Loucy (cell line): Measurements from ENCODE around the gene YES1.

Experiments
- H2AFZ ChIP-seq: fragments of 200-600 bp; sonication (generic); 2 replicates; pipeline ENCODE4 v1.6.0; 2016; ENCODE audit warnings: antibody characterized with exemption, mild to moderate bottlenecking, low read length, moderate library complexity
- H3F3A ChIP-seq: fragments of 200-600 bp; 2 replicates; pipeline ENCODE4 v1.6.0; 2016; ENCODE audit warnings: antibody characterized with exemption, low read depth, mild to moderate bottlenecking
- H3K27me3 ChIP-seq: fragments of 200-600 bp; sonication (generic); 2 replicates; pipeline ENCODE4 v1.6.1; 2014; ENCODE audit warnings: low read length, mild to moderate bottlenecking; ENCODE audit not compliant: insufficient read depth, poor library complexity, severe bottlenecking
- H3K36me3 ChIP-seq: fragments of 200-600 bp; sonication (generic); 2 replicates; pipeline ENCODE4 v1.6.1; 2016; ENCODE audit warnings: low read length; ENCODE audit not compliant: insufficient read depth
- H3K4me1 ChIP-seq: fragments of 200-600 bp; sonication (generic); 2 replicates; pipeline ENCODE4 v1.5.1; 2014; ENCODE audit warnings: low read length, mild to moderate bottlenecking; ENCODE audit not compliant: insufficient read depth, poor library complexity, severe bottlenecking
- H3K4me2 ChIP-seq: fragments of 200-600 bp; sonication (generic); 2 replicates; pipeline ENCODE4 v1.6.0; 2014; ENCODE audit warnings: antibody characterized with exemption, low read length, low read depth, mild to moderate bottlenecking; ENCODE audit not compliant: poor library complexity, severe bottlenecking
- H3K4me3 ChIP-seq: fragments of 200-600 bp; sonication (generic); 2 replicates; pipeline ENCODE4 v1.5.1; 2014; ENCODE audit warnings: low read length, mild to moderate bottlenecking, mixed read lengths; ENCODE audit not compliant: poor library complexity, severe bottlenecking
- H3K79me2 ChIP-seq: fragments of 200-600 bp; sonication (generic); 2 replicates; pipeline ENCODE4 v1.6.1; 2014; ENCODE audit warnings: low read length; ENCODE audit not compliant: insufficient read depth
- H3K9ac ChIP-seq: fragments of 200-600 bp; sonication (generic); 2 replicates; pipeline ENCODE4 v1.6.0; 2014; ENCODE audit warnings: mild to moderate bottlenecking, low read depth, low read length, moderate library complexity; ENCODE audit not compliant: poor library complexity, severe bottlenecking
- H3K9me2 ChIP-seq: fragments of 200-600 bp; sonication (generic); replicated peaks from 2 replicates; pipeline ENCODE4 v1.6.1; 2016; ENCODE audit warnings: low read depth, low read length, mixed read lengths
- H3K9me3 ChIP-seq: fragments of 200-600 bp; sonication (generic); 2 replicates; pipeline ENCODE4 v1.6.1; 2014; ENCODE audit warnings: mild to moderate bottlenecking, antibody characterized with exemption, low read length, low read depth; ENCODE audit not compliant: insufficient read depth
- H4K20me1 ChIP-seq: fragments of 200-600 bp; sonication (generic); 2 replicates; pipeline ENCODE4 v1.6.0; 2014; ENCODE audit warnings: antibody characterized with exemption, low read length, mild to moderate bottlenecking; ENCODE audit not compliant: insufficient read depth, poor library complexity, severe bottlenecking
- CTCF ChIP-seq: fragments of 200-600 bp; sonication (generic); conservative IDR thresholded peaks from 2 replicates; pipeline ENCODE4 v1.5.1; 2014; ENCODE audit warnings: mild to moderate bottlenecking, antibody characterized with exemption, low read length
- EZH2phosphoT487 ChIP-seq: fragments of 200-600 bp; IDR thresholded peaks from 2 replicates; pipeline ENCODE4 v1.6.1; 2018; ENCODE audit warnings: antibody characterized with exemption, mild to moderate bottlenecking, moderate library complexity, borderline replicate concordance

Gene YES1

GRCh38 chr18:814300-815084 is 2.5 kb upstream of the YES1 start:
- TF ChIP-seq EZH2phosphoT487 (no peak), CTCF (no peak; the same call in 1 of the 2 replicates)
- Histone ChIP-seq H3K27me3 (no peaks in the 10 kb centered on the region), H2AFZ (no peak overlapping the region), H3K9ac (no peak overlapping the region), H3K4me1 (peaks cover 31% of the 10 kb centered on the region), H3F3A (peaks cover 8% of the 10 kb centered on the region), H3K36me3 (no peaks in the 10 kb centered on the region), H3K9me3 (no peaks in the 10 kb centered on the region), H3K9me2 (no peaks in the 10 kb centered on the region), H4K20me1 (peaks cover 22% of the 10 kb centered on the region), H3K79me2 (peaks cover 22% of the 10 kb centered on the region), H3K4me3 (no peak overlapping the region), H3K4me2 (no peak overlapping the region)

- H3K4me2 ChIP-seq: peak overlapping the region; percentile 83
- H3K9me3 ChIP-seq: no peaks in the 10 kb centered on the region
- H3K36me3 ChIP-seq: no peaks in the 10 kb centered on the region
- peaks cover 39% of the 10 kb centered on the region for H3K4me1 ChIP-seq
- peaks cover 26% of the 10 kb centered on the region for H4K20me1 ChIP-seq
- no peaks in the 10 kb centered on the region for H3K27me3 ChIP-seq
- H3K4me3 ChIP-seq: peak overlapping the region; percentile 96
- peak overlapping the region; percentile 86 for H3K9ac ChIP-seq
- H2AFZ ChIP-seq: peak overlapping the region; percentile 71
- H3K79me2 ChIP-seq: peaks cover 32% of the 10 kb centered on the region
- no peak for TF ChIP-seq EZH2phosphoT487
- no peak for TF ChIP-seq CTCF
- peaks cover 8% of the 10 kb centered on the region for H3F3A ChIP-seq
- no peaks in the 10 kb centered on the region for H3K9me2 ChIP-seq
These were observed 1.4 kb upstream of the YES1 start for GRCh38 chr18:813172-814071.

- peak overlapping the region; percentile 86 for H3K9ac ChIP-seq
- peak overlapping the region; percentile 71 for H2AFZ ChIP-seq
- peak overlapping the region; percentile 83 for H3K4me2 ChIP-seq
- no peak for TF ChIP-seq CTCF
- TF ChIP-seq EZH2phosphoT487: no peak
- peaks cover 8% of the 10 kb centered on the region for H3F3A ChIP-seq
- peaks cover 32% of the 10 kb centered on the region for H3K79me2 ChIP-seq
- no peaks in the 10 kb centered on the region for H3K27me3 ChIP-seq
- no peaks in the 10 kb centered on the region for H3K9me3 ChIP-seq
- no peaks in the 10 kb centered on the region for H3K36me3 ChIP-seq
- peaks cover 31% of the 10 kb centered on the region for H4K20me1 ChIP-seq
- peaks cover 48% of the 10 kb centered on the region for H3K4me1 ChIP-seq
- peak overlapping the region; percentile 96 for H3K4me3 ChIP-seq
- no peaks in the 10 kb centered on the region for H3K9me2 ChIP-seq
These were observed 532 bp upstream of the YES1 start for GRCh38 chr18:812376-813171.
